PC-3 (cell line): ENCODE data around the gene SEMA5A. TPM values are rescaled to one million over a fixed set of nuclear protein-coding genes. Genes with fewer than 3 reads are reported as not detected.

Source experiments
- ATAC-seq: fragments of 200-7000 bp; cut with Tn5 transposase; 2 replicates; pipeline ENCODE4 v1.9.1; 2020; ENCODE audit warnings: mild to moderate bottlenecking, moderate library complexity
- BruUV-seq: library from RNA; stranded (reverse); fragments of 400-500 nt; replicated peaks from 2 replicates; lab custom pipeline; 2021; lab: Mats Ljungman, UMichigan
- CTCF ChIA-PET: fragments of 300-600 bp; sonication (Branson Sonifier 250); formaldehyde crosslinking; loops from one replicate; lab custom pipeline; 2022; ENCODE audit warnings: antibody characterized with exemption; lab: Charles Lee
- POLR2A ChIA-PET: fragments of 300-600 bp; sonication (Branson Sonifier 250); formaldehyde crosslinking; loops from one replicate; lab custom pipeline; 2022; ENCODE audit warnings: antibody characterized with exemption; ENCODE audit not compliant: unreplicated experiment; lab: Charles Lee
- DNase-seq: peaks from one replicate; pipeline ENCODE4 v3.0.0-alpha.2; 2015
- H2AFZ ChIP-seq: fragments of 300-600 bp; sonication (generic); 2 replicates; pipeline ENCODE4 v1.6.0; 2016; ENCODE audit warnings: antibody characterized with exemption, low read length
- H3F3A ChIP-seq: fragments of 300-600 bp; sonication (generic); one replicate; pipeline ENCODE4 v1.6.0; 2017; ENCODE audit warnings: antibody characterized with exemption, low read length, control low read depth, mild to moderate bottlenecking; ENCODE audit not compliant: unreplicated experiment
- H3K27ac ChIP-seq: fragments of 300-600 bp; sonication (generic); 2 replicates; pipeline ENCODE4 v1.5.1; 2016; ENCODE audit warnings: mild to moderate bottlenecking, low read length
- H3K27me3 ChIP-seq: fragments of 300-600 bp; sonication (generic); 2 replicates; pipeline ENCODE4 v1.6.1; 2016; ENCODE audit warnings: low read length, mixed read lengths
- H3K36me3 ChIP-seq: fragments of 300-600 bp; sonication (generic); 2 replicates; pipeline ENCODE4 v1.6.1; 2016; ENCODE audit warnings: low read depth, mixed run types, low read length, mixed read lengths
- H3K4me1 ChIP-seq: fragments of 300-600 bp; sonication (generic); 2 replicates; pipeline ENCODE4 v1.5.1; 2016; ENCODE audit warnings: low read length; ENCODE audit not compliant: insufficient read depth
- H3K4me2 ChIP-seq: fragments of 300-600 bp; sonication (generic); 2 replicates; pipeline ENCODE4 v1.6.0; 2016; ENCODE audit warnings: low read length
- H3K4me3 ChIP-seq: fragments of 300-600 bp; sonication (generic); 2 replicates; pipeline ENCODE4 v1.5.1; 2016; ENCODE audit warnings: mild to moderate bottlenecking, low read length, mixed read lengths
- H3K79me2 ChIP-seq: fragments of 300-600 bp; sonication (generic); 2 replicates; pipeline ENCODE4 v1.6.1; 2017; ENCODE audit warnings: low read length, mixed read lengths
- H3K9ac ChIP-seq: fragments of 300-600 bp; sonication (generic); 2 replicates; pipeline ENCODE4 v1.6.0; 2016; ENCODE audit warnings: mild to moderate bottlenecking, low read length
- H3K9me2 ChIP-seq: fragments of 300-600 bp; sonication (generic); replicated peaks from 2 replicates; pipeline ENCODE4 v1.6.1; 2016; ENCODE audit warnings: mixed run types, low read length, mixed read lengths
- H3K9me3 ChIP-seq: fragments of 300-600 bp; sonication (generic); 2 replicates; pipeline ENCODE4 v1.6.1; 2016; ENCODE audit warnings: low read length, mixed read lengths
- H4K20me1 ChIP-seq: fragments of 300-600 bp; sonication (generic); 2 replicates; pipeline ENCODE4 v1.6.1; 2016; ENCODE audit warnings: low read length, mixed read lengths
- EZH2 ChIP-seq: fragments of 300-600 bp; sonication (generic); IDR thresholded peaks from one replicate; pipeline ENCODE4 v1.6.1; 2017; ENCODE audit warnings: antibody characterized with exemption, mild to moderate bottlenecking, low read length; ENCODE audit not compliant: unreplicated experiment
- EZH2phosphoT487 ChIP-seq: fragments of 300-600 bp; sonication (generic); IDR thresholded peaks from 2 replicates; pipeline ENCODE4 v1.6.1; 2018; ENCODE audit warnings: mild to moderate bottlenecking, antibody characterized with exemption, low read length, borderline replicate concordance
- intact Hi-C: fragments of 100-400 bp; cut with micrococcal nuclease; formaldehyde crosslinking; loops from 2 replicates; pipeline ENCODE4 v1.9.0; 2023
- total RNA-seq: library from RNA; depleted of rRNA; stranded (reverse); fragments of >200 nt; gene quantifications from 2 replicates; pipeline ENCODE4 v1.2.3, GENCODE V29; 2014
- TF ChIP-seq, protein P1 (sequence below): fragments of 300-600 bp; sonication (generic); conservative IDR thresholded peaks from 2 replicates; pipeline ENCODE4 v1.5.1; 2017; ENCODE audit warnings: antibody characterized with exemption, low read depth, mild to moderate bottlenecking, low read length

The SEMA5A gene
- total RNA-seq, 1 experiment from 2014 or later = 4.4 TPM

DNA sequence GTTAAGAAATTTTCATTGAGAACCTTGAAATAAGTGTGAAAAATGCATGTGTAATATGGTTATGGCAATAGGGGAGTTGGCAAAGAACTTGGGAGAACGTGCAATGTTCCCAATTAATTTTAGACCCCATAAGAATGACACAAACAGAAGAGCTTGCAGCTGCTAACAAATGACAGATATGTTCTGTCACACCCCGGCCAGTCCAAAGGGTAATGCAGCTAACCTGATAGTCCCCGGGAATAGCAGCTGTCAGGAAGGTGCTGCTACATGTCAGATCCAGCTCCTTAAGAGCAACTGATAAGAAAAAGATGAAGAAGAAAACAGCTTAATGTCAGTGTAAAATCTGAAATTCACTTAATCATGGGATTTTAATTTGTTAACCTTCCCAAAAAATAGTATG, 30.4 kb downstream of the SEMA5A start:
- H3K9me3 ChIP-seq = no peaks in the 10 kb centered on the region
- H3K9me2 ChIP-seq = no peaks in the 10 kb centered on the region
- no peaks in the 10 kb centered on the region for H3F3A ChIP-seq
- H3K4me2 ChIP-seq = no peak overlapping the region
- intact Hi-C loops = no loop called here
- ChIA-PET POLR2A (no interaction called here), CTCF (interaction anchor here (0.6 kb wide), 1 partner anchor 113 kb away, joined by 4 read pairs; no protein-coding TSS in a partner anchor)
- H3K79me2 ChIP-seq = no peaks in the 10 kb centered on the region
- BruUV-seq = no TSS peak
- no peaks in the 10 kb centered on the region for H3K27me3 ChIP-seq
- H3K9ac ChIP-seq = no peak overlapping the region
- TF ChIP-seq, protein P1, sequence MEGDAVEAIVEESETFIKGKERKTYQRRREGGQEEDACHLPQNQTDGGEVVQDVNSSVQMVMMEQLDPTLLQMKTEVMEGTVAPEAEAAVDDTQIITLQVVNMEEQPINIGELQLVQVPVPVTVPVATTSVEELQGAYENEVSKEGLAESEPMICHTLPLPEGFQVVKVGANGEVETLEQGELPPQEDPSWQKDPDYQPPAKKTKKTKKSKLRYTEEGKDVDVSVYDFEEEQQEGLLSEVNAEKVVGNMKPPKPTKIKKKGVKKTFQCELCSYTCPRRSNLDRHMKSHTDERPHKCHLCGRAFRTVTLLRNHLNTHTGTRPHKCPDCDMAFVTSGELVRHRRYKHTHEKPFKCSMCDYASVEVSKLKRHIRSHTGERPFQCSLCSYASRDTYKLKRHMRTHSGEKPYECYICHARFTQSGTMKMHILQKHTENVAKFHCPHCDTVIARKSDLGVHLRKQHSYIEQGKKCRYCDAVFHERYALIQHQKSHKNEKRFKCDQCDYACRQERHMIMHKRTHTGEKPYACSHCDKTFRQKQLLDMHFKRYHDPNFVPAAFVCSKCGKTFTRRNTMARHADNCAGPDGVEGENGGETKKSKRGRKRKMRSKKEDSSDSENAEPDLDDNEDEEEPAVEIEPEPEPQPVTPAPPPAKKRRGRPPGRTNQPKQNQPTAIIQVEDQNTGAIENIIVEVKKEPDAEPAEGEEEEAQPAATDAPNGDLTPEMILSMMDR = no peak
- H2AFZ ChIP-seq = no peak overlapping the region
- no peaks in the 10 kb centered on the region for H3K36me3 ChIP-seq
- no peak overlapping the region for H3K27ac ChIP-seq
- DNase-seq (no peak), ATAC-seq (no peak)
- no peak overlapping the region for H3K4me3 ChIP-seq
- H3K4me1 ChIP-seq = no peaks in the 10 kb centered on the region
- H4K20me1 ChIP-seq = no peaks in the 10 kb centered on the region

DNA sequence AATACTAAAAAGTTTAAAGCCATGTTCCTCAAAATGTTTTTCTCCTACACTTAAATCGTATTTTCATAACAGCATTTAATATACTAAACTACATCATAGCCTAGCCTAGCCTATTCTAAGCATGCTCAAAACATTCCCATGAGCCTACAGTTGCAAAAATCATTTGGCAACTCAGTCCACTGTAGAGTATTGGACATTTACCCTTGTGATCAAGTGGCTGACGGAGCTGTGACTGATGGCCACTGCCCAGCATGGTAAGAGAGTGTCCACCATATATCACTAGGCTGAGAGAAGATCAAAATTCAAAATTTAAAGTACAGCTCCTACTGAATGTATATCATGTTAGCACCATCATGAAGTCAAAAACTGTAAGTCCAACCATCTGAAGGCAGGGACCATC, 30.9 kb downstream of the SEMA5A start:
- Histone ChIP-seq H3K4me3 (no peak overlapping the region), H3F3A (no peaks in the 10 kb centered on the region), H2AFZ (no peak overlapping the region), H3K4me2 (no peak overlapping the region), H3K9ac (no peak overlapping the region), H3K4me1 (no peaks in the 10 kb centered on the region), H3K36me3 (no peaks in the 10 kb centered on the region), H3K27ac (no peak overlapping the region), H3K9me2 (no peaks in the 10 kb centered on the region), H4K20me1 (no peaks in the 10 kb centered on the region), H3K9me3 (no peaks in the 10 kb centered on the region), H3K79me2 (no peaks in the 10 kb centered on the region), H3K27me3 (no peaks in the 10 kb centered on the region)
- BruUV-seq = no TSS peak
- ATAC-seq = no peak
- CTCF ChIA-PET = interaction anchor here (0.6 kb wide), 1 partner anchor 113 kb away, joined by 4 read pairs; no protein-coding TSS in a partner anchor
- POLR2A ChIA-PET = no interaction called here
- intact Hi-C loops = loop anchor here (5.0 kb wide), 1 partner anchor 153 kb away; no protein-coding TSS in a partner anchor
- no peak for DNase-seq
- TF ChIP-seq EZH2phosphoT487 = no peak
- TF ChIP-seq, protein P1 = no peak
- no peak for TF ChIP-seq EZH2

DNA sequence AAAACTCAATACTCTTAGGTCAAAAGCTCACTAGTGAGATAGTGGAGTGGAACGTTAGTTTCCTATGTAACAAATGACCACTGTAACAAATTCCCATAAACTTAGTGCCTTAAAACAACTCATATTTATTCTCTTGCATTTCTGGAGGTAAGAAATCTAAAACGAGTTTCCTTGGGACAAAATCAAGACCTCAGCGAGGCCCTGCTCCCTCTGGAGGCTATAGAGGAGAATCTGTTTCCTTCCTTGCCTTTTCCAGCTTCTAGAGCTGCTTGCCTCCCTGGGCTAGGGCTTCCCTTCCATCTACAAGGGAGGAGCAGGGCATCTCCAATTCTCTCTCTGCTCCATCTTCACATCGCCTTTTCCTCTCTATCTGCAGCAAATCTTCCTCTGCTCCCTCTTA, 32.0 kb downstream of the SEMA5A start:
- no TSS peak for BruUV-seq
- Histone ChIP-seq H3K4me3 (no peak overlapping the region), H3K9me3 (no peaks in the 10 kb centered on the region), H3K9me2 (no peaks in the 10 kb centered on the region), H3F3A (no peaks in the 10 kb centered on the region), H3K4me2 (no peak overlapping the region), H3K27ac (no peak overlapping the region), H3K79me2 (no peaks in the 10 kb centered on the region), H3K36me3 (no peaks in the 10 kb centered on the region), H3K9ac (no peak overlapping the region), H2AFZ (no peak overlapping the region), H3K27me3 (no peaks in the 10 kb centered on the region), H4K20me1 (no peaks in the 10 kb centered on the region), H3K4me1 (no peaks in the 10 kb centered on the region)
- ChIA-PET POLR2A (no interaction called here), CTCF (interaction anchor here (0.6 to 1.0 kb wide), 3 partner anchors 30 to 152 kb away, joined by 3 to 4 read pairs (median 3); no protein-coding TSS in a partner anchor)
- peak; percentile 68 for DNase-seq
- ATAC-seq = peak; percentile 56; the same call in 1 of the 2 replicates
- TF ChIP-seq EZH2phosphoT487 (no peak), EZH2 (no peak)
- TF ChIP-seq, protein P1 = peak; percentile 75
- intact Hi-C loops = loop anchor here (5.0 kb wide), 1 partner anchor 152 kb away; no protein-coding TSS in a partner anchor
